Karpas-422 (cell line): ENCODE data around the gene FARS2. TPM values are rescaled to one million over a fixed set of nuclear protein-coding genes. Genes with fewer than 3 reads are reported as not detected.

ENCODE experiments used
- DNase-seq: peaks from one replicate; pipeline ENCODE4 v3.0.0-alpha.2; 2015
- H2AFZ ChIP-seq: fragments of 200-600 bp; sonication (generic); 2 replicates; pipeline ENCODE4 v1.6.1; 2014; ENCODE audit warnings: antibody characterized with exemption, low read length, mixed read lengths
- H3K27ac ChIP-seq: fragments of 200-600 bp; sonication (generic); 2 replicates; pipeline ENCODE4 v1.5.1; 2014; ENCODE audit warnings: mild to moderate bottlenecking, low read length, moderate library complexity
- H3K27me3 ChIP-seq: fragments of 200-600 bp; sonication (generic); 2 replicates; pipeline ENCODE4 v1.6.1; 2014; ENCODE audit warnings: low read length, mixed read lengths
- H3K36me3 ChIP-seq: fragments of 200-600 bp; sonication (generic); 2 replicates; pipeline ENCODE4 v1.6.1; 2014; ENCODE audit warnings: low read length, mixed read lengths; ENCODE audit not compliant: insufficient read depth
- H3K4me1 ChIP-seq: fragments of 200-600 bp; sonication (generic); 2 replicates; pipeline ENCODE4 v1.6.1; 2014; ENCODE audit warnings: mild to moderate bottlenecking, low read length, mixed read lengths
- H3K4me2 ChIP-seq: fragments of 200-600 bp; sonication (generic); 2 replicates; pipeline ENCODE4 v1.6.1; 2014; ENCODE audit warnings: low read length, low read depth, mild to moderate bottlenecking; ENCODE audit not compliant: poor library complexity, severe bottlenecking
- H3K4me3 ChIP-seq: fragments of 200-600 bp; sonication (generic); 2 replicates; pipeline ENCODE4 v1.5.1; 2014; ENCODE audit warnings: mild to moderate bottlenecking, antibody characterized with exemption, low read length, mixed read lengths
- H3K79me2 ChIP-seq: fragments of 200-600 bp; sonication (generic); 2 replicates; pipeline ENCODE4 v1.6.1; 2014; ENCODE audit warnings: mild to moderate bottlenecking, low read length, mixed read lengths
- H3K9ac ChIP-seq: fragments of 200-600 bp; sonication (generic); 2 replicates; pipeline ENCODE4 v1.6.0; 2014; ENCODE audit warnings: low read length
- H3K9me2 ChIP-seq: fragments of 200-600 bp; sonication (generic), shearing (Covaris generic); replicated peaks from 2 replicates; pipeline ENCODE4 v1.6.0; 2014; ENCODE audit warnings: mild to moderate bottlenecking, low read length, moderate library complexity; ENCODE audit not compliant: insufficient read depth
- H3K9me3 ChIP-seq: fragments of 300-700, 200-600 bp; sonication (generic); 2 replicates; pipeline ENCODE4 v1.6.1; 2014; ENCODE audit warnings: low read length, mixed read lengths
- H4K20me1 ChIP-seq: fragments of 200-600 bp; sonication (generic); 2 replicates; pipeline ENCODE4 v1.6.1; 2014; ENCODE audit warnings: mild to moderate bottlenecking, antibody characterized with exemption, low read length, low read depth; ENCODE audit not compliant: insufficient read depth
- total RNA-seq: library from RNA; depleted of rRNA; stranded (reverse); fragments of >200 nt; shearing (Covaris generic); gene quantifications from 2 replicates; pipeline ENCODE4 v1.2.3, GENCODE V29; 2014; ENCODE audit warnings: low replicate concordance

FARS2 gene
- total RNA-seq, 1 experiment from 2014 or later, result 9.0 TPM

DNA sequence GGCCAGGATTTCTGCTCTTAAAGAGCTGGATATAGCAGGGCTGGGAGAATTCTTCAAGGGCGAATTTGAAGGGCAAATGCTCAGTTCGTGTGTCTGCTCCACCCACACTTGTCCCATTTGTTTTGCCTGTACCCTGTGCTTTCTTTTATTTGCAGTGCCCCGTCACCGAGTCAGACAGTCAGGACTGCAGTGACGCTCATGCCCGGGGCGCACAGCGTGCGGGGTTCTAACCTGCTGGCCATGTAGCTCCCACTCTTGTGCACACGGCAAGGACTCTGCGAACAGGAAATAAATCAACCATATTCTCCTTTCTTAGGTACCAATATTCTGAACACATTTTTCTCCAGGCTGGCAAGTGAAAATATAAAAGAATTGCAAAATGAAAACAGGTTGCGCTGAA lies 18.2 kb upstream of the FARS2 start:
- H3K27me3 ChIP-seq, result no peaks in the 10 kb centered on the region
- no peak overlapping the region for H3K4me2 ChIP-seq
- H4K20me1 ChIP-seq, result no peaks in the 10 kb centered on the region
- H3K9me2 ChIP-seq, result no peaks in the 10 kb centered on the region
- no peak overlapping the region for H3K27ac ChIP-seq
- H3K9me3 ChIP-seq, result no peaks in the 10 kb centered on the region
- peaks cover 74% of the 10 kb centered on the region for H3K79me2 ChIP-seq
- H3K9ac ChIP-seq, result no peak overlapping the region
- H3K4me1 ChIP-seq, result peaks cover 2% of the 10 kb centered on the region; the same call in 1 of the 2 replicates
- H3K4me3 ChIP-seq, result no peak overlapping the region
- no peaks in the 10 kb centered on the region for H3K36me3 ChIP-seq
- no peak overlapping the region for H2AFZ ChIP-seq
- no peak for DNase-seq

DNA sequence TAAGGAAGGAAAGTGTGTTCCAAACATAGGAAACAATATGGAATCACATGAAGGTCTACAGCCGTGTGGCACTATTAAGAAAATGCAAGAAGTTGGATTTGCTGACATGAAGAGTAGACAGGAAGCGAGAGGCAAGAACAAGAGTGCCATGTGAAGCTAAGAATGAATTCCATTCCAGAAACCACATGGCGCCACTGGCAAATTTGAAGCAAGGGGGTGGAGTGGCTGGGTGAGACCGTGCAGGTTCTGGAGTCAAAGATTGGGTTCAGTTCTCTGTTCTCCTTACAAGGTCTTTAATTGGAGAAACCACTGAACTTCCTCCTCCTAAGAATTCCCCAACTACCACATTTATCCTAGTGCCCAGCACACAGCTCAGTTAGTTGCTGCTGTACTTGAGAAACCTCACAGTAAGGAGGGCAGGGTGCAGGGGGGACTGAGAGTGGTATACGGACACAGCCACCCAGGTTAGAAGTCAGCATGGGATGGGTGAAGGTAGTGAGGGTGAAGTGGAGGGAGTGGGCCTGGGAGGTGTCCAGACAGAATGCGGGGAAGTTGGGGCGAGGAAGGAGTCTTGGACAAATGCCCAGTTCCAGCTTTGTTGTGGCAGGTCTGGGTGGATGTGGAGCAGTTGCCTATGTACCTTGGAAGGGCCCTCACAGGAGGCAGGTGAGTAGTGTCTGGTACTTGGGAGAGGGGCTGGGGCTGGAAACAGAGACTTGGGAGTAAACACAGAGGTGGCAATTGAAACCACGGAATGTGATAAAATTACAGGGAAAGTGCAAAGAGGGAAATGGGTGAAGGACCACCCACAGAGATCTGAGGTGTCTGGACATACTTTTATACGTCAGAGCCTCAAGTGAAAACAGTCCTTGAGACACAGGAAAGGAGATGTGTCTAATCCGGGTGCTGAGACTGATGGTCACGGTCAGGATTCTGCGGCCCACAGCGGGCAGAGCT lies 14.9 kb upstream of the FARS2 start:
- Histone ChIP-seq H3K4me1 (peaks cover 3% of the 10 kb centered on the region; the same call in 1 of the 2 replicates), H3K36me3 (0 out of 2 replicates have a peak, but pooled peaks cover 5% of the 10 kb centered on the region), H3K79me2 (peaks cover 81% of the 10 kb centered on the region), H3K4me3 (no peak overlapping the region), H3K4me2 (no peak overlapping the region), H3K9me3 (no peaks in the 10 kb centered on the region), H3K27ac (no peak overlapping the region), H3K27me3 (no peaks in the 10 kb centered on the region), H4K20me1 (no peaks in the 10 kb centered on the region), H3K9me2 (no peaks in the 10 kb centered on the region), H3K9ac (no peak overlapping the region), H2AFZ (no peak overlapping the region)
- no peak for DNase-seq

DNA sequence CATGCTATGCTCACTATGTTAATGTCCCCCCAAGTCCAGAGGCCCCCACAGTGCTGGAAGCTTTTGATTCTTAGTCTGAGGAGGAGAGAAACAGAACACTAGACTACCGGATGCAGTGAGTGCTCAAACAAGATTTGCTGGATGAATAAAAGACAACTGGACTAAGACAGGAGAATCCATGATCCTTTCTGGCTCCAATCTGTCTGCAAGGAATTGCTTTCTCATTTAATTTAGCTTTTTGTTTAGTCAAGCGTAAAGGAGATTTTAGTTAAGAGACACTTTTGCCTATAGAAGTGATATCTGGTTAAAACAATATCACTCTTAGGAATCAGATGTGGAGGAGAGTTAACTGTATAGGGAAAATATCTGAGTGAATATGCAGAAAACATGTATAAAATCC lies 14.1 kb upstream of the FARS2 start:
- no peak overlapping the region for H3K9ac ChIP-seq
- H4K20me1 ChIP-seq, result no peaks in the 10 kb centered on the region
- H3K27me3 ChIP-seq, result no peaks in the 10 kb centered on the region
- no peak overlapping the region for H2AFZ ChIP-seq
- H3K4me1 ChIP-seq, result peaks cover 3% of the 10 kb centered on the region; the same call in 1 of the 2 replicates
- peaks cover 86% of the 10 kb centered on the region for H3K79me2 ChIP-seq
- no peaks in the 10 kb centered on the region for H3K9me2 ChIP-seq
- no peak for DNase-seq
- no peak overlapping the region for H3K4me3 ChIP-seq
- 0 out of 2 replicates have a peak, but pooled peaks cover 7% of the 10 kb centered on the region for H3K36me3 ChIP-seq
- no peak overlapping the region for H3K4me2 ChIP-seq
- no peak overlapping the region for H3K27ac ChIP-seq
- no peaks in the 10 kb centered on the region for H3K9me3 ChIP-seq

DNA sequence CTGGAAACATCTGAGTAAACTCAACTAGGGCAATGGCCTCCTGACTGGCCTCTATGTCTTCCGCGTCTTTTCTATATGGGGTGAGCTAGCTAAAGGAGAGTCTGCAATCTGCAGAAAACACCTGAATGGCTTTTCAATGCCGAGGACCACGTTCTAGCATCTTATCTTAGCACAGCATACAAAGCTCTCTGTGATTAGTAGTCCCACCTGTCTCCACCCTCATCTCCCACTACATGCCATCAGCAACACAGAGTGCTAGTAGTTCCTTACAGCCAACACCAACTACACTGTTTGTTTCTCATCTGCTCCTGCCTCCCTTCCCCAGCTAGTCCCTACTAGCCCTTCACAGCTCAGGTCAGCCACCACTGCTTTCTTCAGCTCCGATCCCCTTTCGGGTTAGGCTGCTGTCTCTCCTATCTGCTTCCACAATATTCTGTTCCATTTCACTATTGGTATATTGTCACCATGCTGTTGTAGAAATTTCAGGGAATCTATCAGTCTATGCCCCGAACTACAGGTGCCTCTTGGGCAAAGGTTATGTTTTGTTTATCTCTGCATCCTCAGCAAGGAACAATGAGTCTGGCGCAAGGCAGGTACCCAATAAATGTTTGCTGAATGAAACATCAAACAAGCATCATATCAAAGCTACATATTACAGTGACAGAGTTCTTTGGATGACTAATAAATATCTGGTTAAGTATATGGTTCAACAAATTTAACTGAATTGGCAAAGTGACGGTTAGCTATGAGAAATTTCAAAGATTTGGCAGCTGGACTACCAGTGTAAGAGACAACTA lies 12.8 kb upstream of the FARS2 start:
- H3K4me2 ChIP-seq, result no peak overlapping the region
- H3K79me2 ChIP-seq, result peaks cover 92% of the 10 kb centered on the region

DNA sequence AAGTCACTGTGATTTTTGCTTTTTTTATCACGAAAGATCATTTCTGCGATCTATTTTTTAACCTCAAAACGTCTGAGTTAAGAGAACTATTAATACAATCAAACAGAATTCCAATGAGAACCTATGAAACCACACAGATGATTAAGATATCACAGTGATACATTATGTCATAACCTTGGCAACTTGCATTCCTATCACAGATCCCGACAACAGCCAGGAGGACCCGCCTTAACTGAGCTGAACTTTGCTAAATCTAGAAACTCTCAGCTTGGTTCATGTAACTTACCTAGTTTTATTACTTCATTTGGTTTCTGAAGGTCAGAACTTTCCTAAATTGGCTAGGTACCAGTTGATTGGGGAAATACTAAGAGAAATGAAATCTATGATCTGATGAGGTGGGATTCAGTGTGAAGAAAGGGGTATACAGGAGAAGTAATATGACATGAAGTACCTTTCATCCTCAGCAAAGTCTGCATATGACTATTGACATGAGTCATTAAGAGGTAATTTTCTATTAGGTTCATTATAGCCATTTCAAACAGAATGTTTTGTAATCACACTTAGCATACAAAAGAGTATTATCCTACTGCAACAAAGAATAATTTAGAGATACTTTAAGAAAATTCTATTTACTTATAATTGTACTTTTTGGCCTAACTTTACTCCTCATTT lies 11.7 kb upstream of the FARS2 start:
- Histone ChIP-seq H2AFZ (no peak overlapping the region), H3K27me3 (no peaks in the 10 kb centered on the region), H3K4me1 (peaks cover 3% of the 10 kb centered on the region; the same call in 1 of the 2 replicates), H3K9ac (no peak overlapping the region), H3K36me3 (peaks cover 21% of the 10 kb centered on the region), H3K4me2 (no peak overlapping the region), H3K27ac (no peak overlapping the region), H3K4me3 (no peak overlapping the region), H3K9me3 (no peaks in the 10 kb centered on the region), H4K20me1 (no peaks in the 10 kb centered on the region), H3K79me2 (peaks cover 91% of the 10 kb centered on the region), H3K9me2 (no peaks in the 10 kb centered on the region)
- DNase-seq, result no peak

More for the DNA sequence above, 12.8 kb upstream of the FARS2 start:
- no peak overlapping the region for H3K9ac ChIP-seq
- H2AFZ ChIP-seq, result no peak overlapping the region
- H4K20me1 ChIP-seq, result no peaks in the 10 kb centered on the region
- DNase-seq, result no peak
- H3K9me3 ChIP-seq, result no peaks in the 10 kb centered on the region
- H3K9me2 ChIP-seq, result no peaks in the 10 kb centered on the region
- H3K36me3 ChIP-seq, result peaks cover 12% of the 10 kb centered on the region; the same call in 1 of the 2 replicates
- H3K4me3 ChIP-seq, result no peak overlapping the region
- no peak overlapping the region for H3K27ac ChIP-seq
- peaks cover 3% of the 10 kb centered on the region; the same call in 1 of the 2 replicates for H3K4me1 ChIP-seq
- H3K27me3 ChIP-seq, result no peaks in the 10 kb centered on the region

DNA sequence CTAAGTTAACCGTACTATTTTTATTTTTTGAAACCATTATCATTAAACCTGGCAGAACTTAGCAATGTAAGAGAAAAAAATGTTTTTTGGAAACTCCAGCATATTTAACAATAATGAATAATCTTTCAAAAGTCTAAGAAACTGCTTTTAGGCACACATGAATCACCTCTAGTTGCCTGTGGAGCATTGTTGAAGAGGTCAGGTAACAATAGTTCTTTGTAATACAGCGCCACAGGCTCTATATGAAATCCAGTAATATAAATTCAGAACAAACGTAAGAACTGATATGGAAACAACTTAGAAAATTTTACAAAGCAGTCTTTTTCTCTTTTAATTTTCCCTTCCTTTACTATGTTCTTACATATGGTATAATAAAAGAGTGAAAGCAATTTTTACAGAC lies 10.9 kb upstream of the FARS2 start:
- DNase-seq, result no peak
- H3K27ac ChIP-seq, result no peak overlapping the region
- no peak overlapping the region for H3K4me2 ChIP-seq
- no peak overlapping the region for H2AFZ ChIP-seq
- H3K79me2 ChIP-seq, result peaks cover 93% of the 10 kb centered on the region
- no peaks in the 10 kb centered on the region for H3K27me3 ChIP-seq
- H3K9ac ChIP-seq, result no peak overlapping the region
- peaks cover 3% of the 10 kb centered on the region; the same call in 1 of the 2 replicates for H3K4me1 ChIP-seq
- peaks cover 25% of the 10 kb centered on the region for H3K36me3 ChIP-seq
- H3K9me2 ChIP-seq, result no peaks in the 10 kb centered on the region
- no peak overlapping the region for H3K4me3 ChIP-seq
- H3K9me3 ChIP-seq, result no peaks in the 10 kb centered on the region
- no peaks in the 10 kb centered on the region for H4K20me1 ChIP-seq

DNA sequence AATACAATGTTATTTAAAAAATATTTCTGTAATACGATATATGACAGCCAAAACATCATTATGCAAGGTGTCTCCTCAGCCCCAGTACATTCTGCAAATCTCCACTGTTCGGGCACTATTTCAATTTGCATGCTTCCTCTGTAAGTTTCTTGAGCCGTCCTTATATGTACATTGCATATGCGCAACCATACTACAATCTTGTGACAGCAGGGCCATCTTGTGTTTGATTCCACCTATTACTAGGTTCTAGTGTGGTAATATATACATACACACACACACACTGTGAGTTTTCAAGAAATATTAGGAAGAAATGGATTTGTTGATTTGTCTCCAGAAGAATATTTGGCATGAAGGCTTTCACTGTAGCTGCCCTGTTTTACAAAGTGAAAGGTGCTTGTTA lies 10.4 kb upstream of the FARS2 start:
- Histone ChIP-seq H4K20me1 (no peaks in the 10 kb centered on the region), H3K27me3 (no peaks in the 10 kb centered on the region), H3K4me1 (peaks cover 3% of the 10 kb centered on the region; the same call in 1 of the 2 replicates), H3K9me2 (no peaks in the 10 kb centered on the region), H3K4me2 (no peak overlapping the region), H3K27ac (no peak overlapping the region), H2AFZ (no peak overlapping the region), H3K4me3 (no peak overlapping the region), H3K9ac (no peak overlapping the region), H3K9me3 (no peaks in the 10 kb centered on the region), H3K36me3 (peaks cover 25% of the 10 kb centered on the region), H3K79me2 (peaks cover 93% of the 10 kb centered on the region)
- no peak for DNase-seq
